Spleen (tissue), 7 donors: ENCODE measurements around the gene ULBP1.

Experiments
- CTCF ChIP-seq, 11 experiments: fragments of 200-600 bp in 7 of 11; fragments of 450-650 bp in 4 of 11; sonication (generic) in 4 of 11; IDR thresholded peaks in 8 of 11; conservative IDR thresholded peaks in 3 of 11; 1 replicate in 7 of 11; 2 replicates in 4 of 11; pipeline versions ENCODE4 v1.4.0 to v1.8.0; 2016 to 2021; ENCODE audit warnings: antibody characterized with exemption in 11 of 11, inconsistent platforms in 4 of 11, mild to moderate bottlenecking in 1 of 11
- POLR2A ChIP-seq, 3 donors: fragments of 450-650 bp; IDR thresholded peaks; one replicate each; pipeline ENCODE4 v1.5.1; 2017; ENCODE audit warnings: antibody characterized with exemption in 3 of 3, mild to moderate bottlenecking in 1 of 3
- POLR2AphosphoS5 ChIP-seq, 3 donors: sonication (generic); formaldehyde crosslinking; IDR thresholded peaks; one replicate each; pipeline ENCODE4 v1.5.1; 2017; ENCODE audit warnings: antibody characterized with exemption in 3 of 3
- donor health status: DM: no; HTN: no; CAD: no; lungs with moderate emphysema.
- donor health status: DM: no; HTN: no; CAD: no.
- donor health status: DM: no; HTN: no; CAD: no.

- TF ChIP-seq CTCF (IDR thresholded peaks at IDR 0.05 in 8 of 11, conservative IDR thresholded peaks at IDR 0.05 in 3 of 11) (no peak), POLR2AphosphoS5 (IDR thresholded peaks at IDR 0.05) (no peak), POLR2A (IDR thresholded peaks at IDR 0.05) (no peak)
These were observed 25.0 kb downstream of the ULBP1 start for GRCh38 chr6:149988550-149989346.
